ENCODE measurements around the gene AP2A2.

The AP2A2 gene

GRCh38 chr11:1017269-1018005 lies 91.8 kb downstream of the AP2A2 start:
- no peak for DNase-seq

DNA sequence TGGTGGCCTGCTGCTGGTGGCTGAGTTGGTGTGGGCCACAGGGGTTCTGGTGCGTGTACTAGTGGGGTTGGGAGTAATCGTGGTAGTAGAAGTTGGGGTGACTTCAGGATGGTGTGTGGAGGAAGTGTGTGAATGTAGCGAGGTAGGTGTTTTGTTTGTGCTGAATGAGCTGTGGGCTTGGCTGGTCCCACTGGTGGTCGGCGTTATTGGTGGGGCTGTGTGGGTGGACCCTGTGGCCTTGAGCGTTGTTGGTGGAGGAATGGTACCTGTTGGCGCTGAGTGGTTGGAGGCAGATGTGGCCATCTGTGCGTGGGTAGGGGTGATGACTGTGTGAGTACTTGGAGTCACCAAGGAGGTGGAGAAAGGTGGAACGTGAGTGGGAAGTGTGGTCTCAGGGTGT lies 92.4 kb downstream of the AP2A2 start:
- DNase-seq = no peak

- no peak for DNase-seq
Observed at GRCh38 chr11:1019321-1019910, 93.7 kb downstream of the AP2A2 start.

DNA sequence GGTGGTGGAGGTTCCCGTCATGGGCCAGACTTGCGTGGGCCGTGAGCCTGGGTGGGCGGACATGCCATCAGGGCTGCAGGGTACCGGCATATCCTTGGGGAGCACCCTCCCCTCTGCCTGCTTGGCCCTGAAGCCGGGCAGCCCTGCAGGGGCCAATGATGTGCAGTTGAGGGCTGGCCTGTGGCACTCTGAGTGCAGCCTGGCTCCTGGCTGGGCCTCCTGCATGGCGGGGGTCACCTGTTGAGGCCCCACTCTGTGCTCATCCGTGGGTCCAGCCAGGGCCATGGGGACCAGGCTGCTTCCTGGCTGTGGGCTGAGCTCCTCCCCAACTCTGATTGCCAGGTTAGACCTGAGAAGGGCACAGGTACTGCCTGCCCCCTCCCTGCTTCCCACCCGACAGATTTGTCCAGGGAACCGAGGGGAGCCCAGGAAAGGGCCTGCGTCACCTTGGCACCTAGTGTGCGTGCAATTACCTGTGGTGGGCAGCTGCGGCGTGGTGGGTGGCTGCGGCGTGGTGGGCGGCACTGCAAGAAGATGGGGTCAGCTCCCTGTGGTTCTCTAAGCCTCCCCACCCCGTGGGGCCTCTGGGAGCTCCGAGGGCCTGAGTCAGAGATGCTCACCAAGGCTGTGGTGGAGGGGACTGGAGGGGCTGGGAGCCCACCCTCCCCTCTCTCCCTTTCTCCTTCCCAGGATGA lies 94.7 kb downstream of the AP2A2 start:
- no peak for DNase-seq

- no peak for DNase-seq
Observed at GRCh38 chr11:1022411-1022810, 96.7 kb downstream of the AP2A2 start.

- no peak for DNase-seq
Observed at GRCh38 chr11:1022908-1023810, 97.5 kb downstream of the AP2A2 start.

GRCh38 chr11:1023811-1024596 lies 98.3 kb downstream of the AP2A2 start:
- DNase-seq = no peak

DNA sequence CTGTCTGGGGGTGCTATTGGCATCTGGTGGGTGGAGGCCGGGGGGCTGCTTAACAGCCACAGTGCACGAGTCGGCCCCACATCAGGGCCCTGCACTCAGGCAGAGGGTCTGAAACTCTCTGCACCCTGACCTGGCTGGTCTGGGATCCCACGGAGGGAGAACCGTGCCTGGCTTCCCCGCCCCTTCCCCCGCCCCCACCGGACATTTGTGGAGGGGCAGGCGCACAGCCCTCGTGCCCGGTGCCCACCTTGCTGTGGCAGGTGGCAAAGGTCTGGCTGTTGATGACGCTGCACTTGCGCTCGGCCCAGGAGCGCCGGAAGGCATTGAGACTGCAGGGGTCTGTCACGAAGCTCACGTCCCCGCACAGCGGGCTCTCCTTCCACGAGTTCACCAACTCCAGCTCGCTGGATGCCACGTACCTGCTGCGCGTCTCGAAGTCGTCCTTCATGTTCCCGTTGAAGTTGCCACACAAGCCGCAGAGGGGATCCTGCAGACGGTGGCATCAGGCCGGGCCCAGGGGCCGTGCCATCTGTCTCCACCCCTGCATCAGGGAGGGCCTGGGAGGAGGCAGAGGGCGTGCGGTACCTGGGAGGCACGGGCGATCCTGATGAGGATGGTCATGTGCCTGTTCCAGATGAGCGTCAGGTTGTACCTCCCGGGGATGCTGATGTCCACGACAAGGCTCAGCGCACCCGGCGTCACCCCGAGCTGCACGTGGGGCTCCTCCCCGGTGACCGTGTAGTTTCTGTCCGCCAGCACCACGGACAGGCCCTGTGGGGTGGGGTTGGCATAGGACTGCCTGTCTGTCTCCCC lies 99.1 kb downstream of the AP2A2 start:
- DNase-seq = no peak

DNA sequence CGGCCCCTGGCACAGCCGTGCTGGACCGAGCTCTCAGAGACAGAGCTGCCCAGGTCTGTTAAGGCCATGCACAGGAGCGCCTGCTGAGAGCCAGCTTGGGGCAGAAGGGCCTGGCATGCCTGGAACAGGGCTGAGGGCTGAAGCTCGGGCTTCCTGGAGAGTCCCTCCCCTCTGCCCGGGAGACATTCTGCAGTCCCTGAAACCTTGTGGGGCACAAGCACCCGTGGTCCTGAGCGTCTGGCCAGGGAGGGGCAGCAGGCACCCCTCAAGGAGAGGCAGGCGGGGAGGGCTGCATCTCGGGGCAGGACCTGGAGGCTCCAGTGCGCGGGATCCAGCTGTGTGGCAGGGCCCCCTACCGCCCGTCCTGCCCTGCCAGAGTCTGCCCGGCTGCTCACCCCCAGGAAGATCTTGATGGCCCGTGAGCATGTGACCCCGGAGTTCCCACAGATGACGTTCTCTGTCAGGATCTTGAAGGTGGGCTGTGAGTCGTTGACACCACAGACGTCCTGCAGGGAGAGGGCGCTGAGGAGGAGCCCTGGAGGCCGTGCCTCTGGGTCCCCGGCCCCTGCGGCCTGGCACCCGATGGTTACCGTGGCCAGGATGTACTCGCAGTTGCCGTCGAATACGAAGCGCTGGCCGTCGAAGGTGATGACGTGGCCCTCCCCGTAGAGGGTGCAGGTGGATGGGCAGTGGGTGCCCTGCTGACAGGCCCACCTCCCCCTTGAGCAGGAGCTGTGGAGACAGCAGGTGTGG lies 99.9 kb downstream of the AP2A2 start:
- DNase-seq = no peak

DNA sequence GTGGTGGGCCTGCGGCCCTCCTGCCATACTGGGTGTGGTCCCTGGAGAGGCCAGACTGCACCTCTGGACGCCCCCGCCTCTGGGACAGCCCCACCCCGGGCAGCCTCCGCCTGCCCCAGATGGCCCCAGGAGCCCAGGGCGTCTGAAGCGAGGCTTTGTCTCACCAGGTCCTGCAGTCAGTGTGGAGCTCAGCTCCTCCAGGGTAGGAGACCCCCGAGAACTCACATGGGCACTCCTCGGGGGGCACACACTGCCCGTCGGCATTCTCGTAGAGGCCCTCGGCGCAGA lies 100.4 kb downstream of the AP2A2 start:
- no peak for DNase-seq

DNA sequence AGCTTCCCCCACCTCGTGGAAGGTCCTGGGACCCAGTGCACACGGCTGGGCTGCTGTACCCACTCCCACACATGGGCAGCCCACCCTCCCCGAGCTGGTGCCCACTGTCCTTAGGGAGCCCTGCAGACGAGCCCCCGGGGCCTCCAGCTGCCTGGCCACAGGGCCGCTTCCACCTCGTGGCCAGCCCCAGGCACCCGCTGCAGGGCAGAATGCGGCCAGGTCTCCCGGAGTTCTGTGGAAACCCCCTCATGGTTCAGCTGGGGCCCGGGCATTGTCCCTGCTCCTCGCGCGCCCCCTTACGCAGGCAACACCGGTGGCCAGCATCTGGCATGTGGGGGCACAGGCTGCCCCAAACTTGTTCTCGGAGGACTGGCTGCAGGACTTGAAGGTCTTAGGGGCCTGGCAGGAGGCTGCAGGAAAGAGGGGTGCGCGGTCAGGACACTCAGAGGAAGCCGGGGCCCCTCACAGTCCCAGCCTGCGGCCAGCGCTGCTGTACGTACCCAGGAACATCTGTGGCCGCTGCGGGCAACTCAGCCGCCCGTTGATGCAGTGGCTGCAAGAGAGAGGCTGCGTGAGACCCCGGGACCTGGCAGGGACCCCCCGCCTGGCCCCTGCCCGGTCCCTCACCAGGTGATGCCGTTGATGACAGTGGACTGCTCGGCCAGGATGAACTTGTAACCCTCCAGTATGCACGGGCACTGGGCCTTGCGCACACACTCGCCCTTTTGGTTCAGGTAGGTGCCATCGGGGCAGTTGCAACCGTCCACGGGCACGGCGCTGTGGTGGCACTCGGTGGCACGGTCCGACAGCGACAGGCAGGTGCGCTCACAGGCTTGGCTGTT lies 101.2 kb downstream of the AP2A2 start:
- DNase-seq = no peak

DNA sequence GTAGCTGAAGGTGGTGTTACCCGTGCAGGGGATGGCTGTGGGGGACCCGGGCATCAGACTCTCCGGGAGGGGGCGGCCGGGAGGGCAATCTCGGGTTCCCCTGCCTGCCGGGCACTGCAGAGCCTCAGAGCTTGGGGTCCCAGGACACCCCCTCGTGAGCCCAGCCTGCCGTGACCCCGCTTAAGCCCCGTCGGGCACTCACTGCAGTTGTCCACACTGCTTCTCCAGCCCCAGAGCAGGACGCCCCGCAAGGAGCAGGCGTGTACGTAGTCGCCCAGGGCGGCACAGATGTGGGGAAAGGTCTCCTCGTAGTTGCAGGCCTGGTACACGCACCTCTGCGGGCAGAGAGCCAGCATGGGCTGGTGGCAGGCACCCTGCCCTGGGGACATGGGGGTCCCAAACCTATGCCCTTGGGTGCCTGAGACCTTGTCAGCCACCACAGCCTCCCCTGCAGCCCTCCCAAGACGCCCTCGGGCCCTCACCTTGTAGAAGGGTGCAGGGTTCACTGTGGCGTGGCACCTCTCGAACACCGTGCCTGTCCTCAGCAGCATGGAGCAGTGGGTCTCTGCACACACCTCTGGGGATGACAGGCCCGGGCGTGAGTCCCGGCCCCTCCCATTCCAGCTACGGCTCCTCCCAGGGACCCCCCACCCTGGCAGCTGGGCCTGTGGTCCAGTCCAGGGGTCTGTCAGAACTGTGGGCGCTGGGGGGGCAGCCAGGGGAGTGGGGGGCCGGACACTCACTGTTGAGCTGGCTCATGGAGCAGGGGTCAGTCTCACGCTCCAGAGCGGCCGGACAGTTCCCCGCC lies 102.0 kb downstream of the AP2A2 start:
- no peak for DNase-seq

- no peak for DNase-seq
Observed at GRCh38 chr11:1028291-1028540, 102.5 kb downstream of the AP2A2 start.

- DNase-seq = no peak
Observed at GRCh38 chr11:1028616-1029015, 102.9 kb downstream of the AP2A2 start.

DNA sequence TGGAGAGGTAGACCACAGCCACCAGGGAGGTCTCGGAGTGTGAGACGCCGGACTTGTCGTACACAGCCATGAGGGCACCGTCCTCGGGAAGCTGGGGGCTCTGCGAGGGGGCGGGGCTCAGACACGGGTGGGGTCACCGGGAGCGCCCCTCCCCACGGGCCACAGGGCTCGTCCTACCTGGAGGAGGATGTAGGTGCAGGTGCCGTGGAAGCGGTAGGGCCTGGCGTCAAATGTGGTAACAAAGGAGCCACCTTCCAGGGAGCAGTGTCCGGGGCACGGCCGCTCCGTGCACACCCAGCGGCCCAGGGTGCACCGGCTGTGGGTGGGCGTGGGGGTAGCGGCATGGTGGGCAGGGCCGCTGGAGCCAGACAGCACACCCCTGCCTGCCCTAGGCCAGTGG lies 103.4 kb downstream of the AP2A2 start:
- DNase-seq = no peak

DNA sequence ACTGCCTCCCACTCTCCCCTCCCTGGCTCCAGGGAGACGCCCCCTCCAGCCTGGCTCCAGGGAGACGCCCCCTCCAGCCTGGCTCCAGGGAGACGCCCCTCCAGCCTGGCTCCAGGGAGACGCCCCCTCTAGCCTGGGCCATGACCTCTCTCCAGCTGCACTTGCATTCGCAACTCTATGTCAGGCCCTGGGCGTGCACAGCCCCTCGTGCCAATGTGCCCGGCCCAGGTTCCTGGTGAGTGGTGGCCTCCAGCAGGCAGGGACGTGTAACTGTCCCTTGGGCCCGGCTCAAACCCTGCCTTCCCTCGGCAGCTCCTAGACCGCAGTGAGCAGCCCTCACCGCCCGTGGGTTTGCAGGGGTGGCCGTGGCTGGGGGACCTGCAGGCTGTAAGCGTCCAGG lies 104.0 kb downstream of the AP2A2 start:
- DNase-seq = no peak

DNA sequence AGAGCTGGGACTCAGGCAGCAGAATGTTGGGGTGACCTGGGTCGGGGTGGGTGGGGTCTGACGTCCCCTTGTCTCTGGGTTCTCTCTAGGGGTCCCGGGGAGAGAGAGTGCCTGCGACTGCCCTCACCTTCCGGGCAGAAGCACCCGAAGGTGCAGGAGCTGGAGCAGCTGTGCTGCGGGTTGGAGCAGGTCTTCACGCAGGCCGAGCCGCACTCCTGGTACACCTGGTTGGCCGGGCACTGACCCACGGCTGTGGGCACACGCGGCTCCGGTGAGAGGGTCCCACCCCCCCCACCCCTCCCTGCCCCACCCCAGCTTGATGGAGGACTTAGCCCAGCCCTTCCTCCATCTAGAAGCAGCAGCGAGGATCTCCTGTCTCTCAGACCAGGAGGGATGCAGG lies 104.4 kb downstream of the AP2A2 start:
- no peak for DNase-seq

GRCh38 chr11:1030556-1030955 lies 104.9 kb downstream of the AP2A2 start:
- no peak for DNase-seq

DNA sequence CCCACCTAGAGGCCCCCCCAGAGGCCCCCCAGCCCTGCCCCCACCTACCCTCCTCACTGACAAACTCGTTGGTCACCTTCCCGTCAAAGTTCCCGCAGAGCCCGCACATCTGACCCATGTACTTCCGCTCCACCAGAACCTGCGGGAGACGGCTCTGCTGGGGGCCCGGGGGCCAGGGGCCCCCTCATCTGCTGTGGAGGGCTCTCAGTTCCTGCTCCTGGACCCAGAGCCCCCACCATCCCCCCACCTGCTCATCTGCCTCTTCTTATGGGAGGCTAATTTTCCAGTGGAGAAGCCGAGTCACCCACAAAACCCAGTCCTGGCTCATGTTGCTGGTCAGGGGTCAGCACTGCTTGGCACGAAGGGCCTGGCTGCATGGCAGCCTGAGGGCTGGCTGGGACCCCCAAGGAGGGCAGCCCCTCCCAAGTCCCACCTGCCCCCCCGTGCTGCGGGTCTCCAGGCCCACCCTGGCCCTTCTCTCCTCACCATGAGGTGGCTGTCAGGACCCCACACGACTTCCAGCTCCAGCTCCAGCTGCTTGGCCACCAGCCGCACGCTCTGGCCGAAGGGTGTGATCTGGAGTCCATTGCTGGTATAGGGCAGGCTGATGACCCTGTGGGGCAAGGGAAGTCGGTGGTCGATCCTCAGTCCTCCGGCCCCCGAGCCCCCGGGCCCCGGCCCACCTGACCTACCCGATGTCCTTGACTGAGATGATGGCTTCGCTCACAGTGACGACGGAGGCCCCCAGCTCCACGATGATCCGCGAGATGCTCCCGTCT lies 105.6 kb downstream of the AP2A2 start:
- DNase-seq = no peak
